GM19438 (cell line): Measurements from ENCODE around the gene MEX3A.
A peak's percentile ranks its signal among the peaks of the same experiment; 100 is the strongest.
"Not testable (repeated sequence)": the region's sequence is repeated elsewhere in the genome, so short reads cannot be mapped to it uniquely, and the experiment has no call there.

Experiments used
- ATAC-seq: cut with Tn5 transposase; IDR thresholded peaks from one replicate; pipeline ENCODE4 v1.9.1; 2021; ENCODE audit warnings: low read depth; ENCODE audit not compliant: unreplicated experiment

The MEX3A gene

GRCh38 chr1:156119503-156120209, 37.4 kb upstream of the MEX3A start:
- no peak for ATAC-seq

- ATAC-seq, result no peak
These were observed 36.1 kb upstream of the MEX3A start for GRCh38 chr1:156118177-156118868.

GRCh38 chr1:156117414-156118176, 35.3 kb upstream of the MEX3A start:
- no peak for ATAC-seq

- ATAC-seq, result not testable (repeated sequence)
These were observed 34.5 kb upstream of the MEX3A start for GRCh38 chr1:156116731-156117130.

GRCh38 chr1:156115514-156116374, 33.5 kb upstream of the MEX3A start:
- no peak for ATAC-seq

GRCh38 chr1:156114919-156115513, 32.8 kb upstream of the MEX3A start:
- ATAC-seq, result peak; percentile 25

GRCh38 chr1:156114101-156114918, 32.0 kb upstream of the MEX3A start, which contains the start of gene LMNA:
Gene LMNA, plus strand, starts transcription at chr1:156114711. Its CDS starts 208 bp downstream, at chr1:156114919.
- peak; percentile 73 for ATAC-seq

- no peak for ATAC-seq
These were observed 31.2 kb upstream of the MEX3A start for GRCh38 chr1:156113282-156113950.

GRCh38 chr1:156112276-156113137, 30.2 kb upstream of the MEX3A start:
- ATAC-seq, result no peak

- ATAC-seq, result no peak
These were observed 29.2 kb upstream of the MEX3A start for GRCh38 chr1:156111355-156111962.

GRCh38 chr1:156110252-156110651, 28.0 kb upstream of the MEX3A start:
- no peak for ATAC-seq

- ATAC-seq, result no peak
These were observed 26.5 kb upstream of the MEX3A start for GRCh38 chr1:156108664-156109241.

- no peak for ATAC-seq
These were observed 25.8 kb upstream of the MEX3A start for GRCh38 chr1:156108057-156108456.

GRCh38 chr1:156106624-156107488, 24.6 kb upstream of the MEX3A start:
- ATAC-seq, result no peak

GRCh38 chr1:156104861-156105832, 22.9 kb upstream of the MEX3A start:
- no peak for ATAC-seq
